GM21447 (cell line): ENCODE results near the gene CNPY4.

Source experiments
- ATAC-seq: cut with Tn5 transposase; IDR thresholded peaks from one replicate; pipeline ENCODE4 v1.9.1; 2021; ENCODE audit not compliant: unreplicated experiment

CNPY4 gene

DNA sequence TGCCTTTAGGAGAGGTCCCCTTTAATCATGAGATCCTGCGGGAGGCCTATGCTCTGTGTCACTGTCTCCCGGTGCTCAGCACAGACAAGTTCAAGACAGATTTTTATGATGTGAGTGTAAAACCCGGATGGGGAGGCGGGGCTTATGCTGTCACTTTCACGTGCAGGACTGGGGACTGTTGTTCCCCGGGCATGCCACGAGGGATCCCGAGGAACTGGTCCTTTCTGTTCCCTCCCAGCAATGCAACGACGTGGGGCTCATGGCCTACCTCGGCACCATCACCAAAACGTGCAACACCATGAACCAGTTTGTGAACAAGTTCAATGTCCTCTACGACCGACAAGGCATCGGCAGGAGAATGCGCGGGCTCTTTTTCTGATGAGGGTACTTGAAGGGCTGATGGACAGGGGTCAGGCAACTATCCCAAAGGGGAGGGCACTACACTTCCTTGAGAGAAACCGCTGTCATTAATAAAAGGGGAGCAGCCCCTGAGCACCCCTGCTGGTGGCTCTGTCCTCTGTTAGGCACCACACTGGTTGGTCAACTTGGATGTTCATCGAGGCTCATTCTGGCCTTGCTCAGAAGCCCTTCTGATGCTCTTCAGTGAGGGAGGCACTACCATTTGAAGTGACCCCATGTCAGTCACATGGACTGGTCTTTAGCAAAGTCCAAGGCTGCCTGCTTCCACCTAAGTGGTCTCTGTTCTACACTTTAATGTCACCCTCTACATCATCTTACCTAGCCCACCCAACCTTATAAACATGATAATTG, 27.8 kb upstream of the CNPY4 start:
- no peak for ATAC-seq

GRCh38 chr7:100093054-100093453, 26.4 kb upstream of the CNPY4 start:
- ATAC-seq, result no peak

DNA sequence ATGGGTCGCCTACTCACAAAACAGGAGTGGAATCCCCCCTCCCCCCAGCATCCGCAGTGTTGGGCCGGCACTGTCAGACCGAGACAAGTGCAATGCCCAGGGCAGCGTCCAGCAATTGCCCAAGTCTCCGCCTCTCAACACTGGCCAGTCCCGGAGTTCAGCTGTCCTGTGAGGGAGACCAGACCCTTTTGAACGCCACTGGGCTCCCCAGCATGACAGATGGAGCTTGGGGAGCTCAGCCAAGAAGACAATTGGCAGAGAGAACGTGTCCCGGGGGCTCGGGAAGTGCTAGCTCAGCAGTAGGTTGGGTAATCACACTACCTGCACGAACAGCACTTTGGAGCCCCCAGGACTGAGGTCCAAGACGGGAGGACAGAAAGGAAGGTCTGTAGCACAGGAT, 25.9 kb upstream of the CNPY4 start:
- ATAC-seq, result no peak

- ATAC-seq, result no peak
Measured at GRCh38 chr7:100093925-100094486, 25.4 kb upstream of the CNPY4 start.

- no peak for ATAC-seq
Measured at GRCh38 chr7:100095289-100095688, 24.1 kb upstream of the CNPY4 start.

DNA sequence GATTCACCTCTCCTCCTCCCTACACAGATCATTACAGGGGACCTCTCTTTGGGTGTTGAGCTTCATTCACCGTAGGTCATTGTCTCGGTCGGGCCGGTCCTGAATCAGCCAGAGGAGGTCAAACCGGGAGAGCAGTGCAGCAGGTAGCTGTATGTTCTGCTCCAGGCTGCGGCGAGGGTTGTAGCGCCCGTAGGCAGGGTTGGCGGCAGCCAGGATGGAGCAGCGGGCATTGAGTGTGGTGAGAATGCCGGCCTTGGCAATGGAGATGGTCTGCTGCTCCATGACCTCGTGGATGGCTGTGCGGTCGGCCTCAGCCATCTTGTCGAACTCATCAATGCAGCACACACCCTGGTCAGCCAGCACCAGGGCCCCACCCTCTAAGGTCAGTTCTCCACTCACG, 23.7 kb upstream of the CNPY4 start:
- ATAC-seq, result no peak

GRCh38 chr7:100098913-100099312, 20.5 kb upstream of the CNPY4 start:
- ATAC-seq, result no peak

GRCh38 chr7:100099452-100099851, 20.0 kb upstream of the CNPY4 start:
- ATAC-seq, result no peak

GRCh38 chr7:100100420-100101015, 18.9 kb upstream of the CNPY4 start:
- ATAC-seq, result peak; percentile 67

- ATAC-seq, result peak; percentile 71
Measured at GRCh38 chr7:100101016-100101862, 18.2 kb upstream of the CNPY4 start, which contains the start of the genes AP4M1 and MCM7. Gene AP4M1, plus strand, starts transcription at chr7:100101643. Its CDS starts 72 bp downstream, at chr7:100101715. Gene MCM7, minus strand, starts transcription at chr7:100101397. Its CDS starts 103 bp downstream, at chr7:100101294.

DNA sequence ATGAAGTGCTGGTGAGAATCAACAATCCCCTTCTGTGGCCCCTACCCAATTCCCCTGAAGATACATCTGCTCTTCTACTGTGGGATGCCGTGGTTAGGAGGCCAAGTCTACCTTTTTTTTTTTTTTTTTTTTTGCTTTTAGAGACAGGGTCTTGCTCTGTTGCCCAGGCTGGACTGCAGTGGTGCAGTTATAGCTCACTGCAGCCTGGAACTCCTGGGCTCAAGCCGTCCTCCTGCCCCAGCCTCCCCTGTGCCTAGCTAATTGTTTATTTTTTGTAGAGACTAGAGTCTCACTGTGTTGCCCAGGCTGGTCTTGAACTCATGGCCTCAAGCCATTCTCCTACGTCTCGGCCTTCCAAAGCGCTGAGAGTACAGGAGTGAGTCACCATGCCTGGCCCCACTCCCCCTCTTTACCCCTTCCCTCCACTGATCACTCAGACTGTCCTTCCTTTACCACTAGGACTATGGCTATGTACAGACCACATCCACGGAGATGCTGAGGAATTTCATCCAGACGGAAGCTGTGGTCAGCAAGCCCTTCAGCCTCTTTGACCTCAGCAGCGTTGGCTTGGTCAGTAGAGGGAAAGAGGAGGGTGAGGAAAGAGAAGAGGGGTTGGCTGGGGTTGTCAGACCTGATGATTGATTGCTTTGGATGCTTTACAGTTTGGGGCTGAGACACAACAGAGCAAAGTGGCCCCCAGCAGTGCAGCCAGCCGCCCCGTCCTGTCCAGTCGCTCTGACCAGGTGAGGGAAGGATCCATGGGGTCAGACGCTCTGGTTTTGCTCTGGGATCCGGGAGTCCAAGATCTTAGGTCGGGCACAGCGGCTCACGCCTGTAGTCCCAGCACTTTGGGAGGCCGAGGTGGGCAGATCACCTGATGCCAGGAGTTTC, 16.2 kb upstream of the CNPY4 start:
- ATAC-seq, result no peak

GRCh38 chr7:100105534-100105933, 13.9 kb upstream of the CNPY4 start:
- ATAC-seq, result no peak

- ATAC-seq, result no peak
Measured at GRCh38 chr7:100106633-100107032, 12.8 kb upstream of the CNPY4 start.

- ATAC-seq, result no peak
Measured at GRCh38 chr7:100107125-100107737, 12.2 kb upstream of the CNPY4 start.

GRCh38 chr7:100107890-100108289, 11.5 kb upstream of the CNPY4 start:
- ATAC-seq, result no peak

- no peak for ATAC-seq
Measured at GRCh38 chr7:100109521-100110163, 9.8 kb upstream of the CNPY4 start.

DNA sequence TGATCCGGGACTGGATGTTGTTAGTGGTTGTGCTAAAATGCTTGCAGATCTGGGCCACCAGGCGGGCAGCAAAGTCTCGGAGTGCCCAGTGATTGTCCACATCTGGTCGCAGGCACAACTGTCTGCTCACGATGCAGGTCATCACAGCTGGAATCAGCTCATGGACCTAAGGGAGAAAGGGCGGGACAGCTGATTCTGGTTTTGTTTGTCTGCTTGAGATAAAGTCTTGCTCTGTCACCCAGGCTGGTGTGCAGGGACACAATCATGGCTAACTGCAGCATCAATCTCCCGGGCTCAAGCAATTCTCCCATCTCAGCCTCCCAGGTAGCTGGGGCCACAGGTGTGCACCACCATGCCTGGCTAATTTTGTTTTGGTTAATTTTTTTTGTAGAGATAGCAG, 8.3 kb upstream of the CNPY4 start:
- ATAC-seq, result no peak

DNA sequence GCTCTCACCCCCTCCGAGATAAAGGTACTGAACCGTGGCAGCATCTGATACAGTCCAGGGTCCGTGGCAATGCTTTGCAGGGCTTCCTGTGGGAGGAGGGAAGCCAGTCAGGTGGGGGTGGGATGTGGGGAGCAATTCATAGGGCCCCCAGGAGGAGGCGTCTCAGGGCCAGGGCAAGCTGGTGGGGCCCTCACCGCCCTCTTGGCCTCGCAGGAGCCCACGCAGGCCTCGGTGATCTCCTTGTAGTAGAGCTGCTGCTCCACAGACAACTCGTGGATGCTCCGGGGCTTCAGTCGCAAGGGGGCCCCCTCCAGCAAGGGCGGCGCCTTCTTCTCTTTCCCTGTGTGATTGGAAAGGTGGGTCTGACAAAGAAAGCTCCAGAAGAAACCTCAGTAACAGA, 7.5 kb upstream of the CNPY4 start:
- ATAC-seq, result no peak

DNA sequence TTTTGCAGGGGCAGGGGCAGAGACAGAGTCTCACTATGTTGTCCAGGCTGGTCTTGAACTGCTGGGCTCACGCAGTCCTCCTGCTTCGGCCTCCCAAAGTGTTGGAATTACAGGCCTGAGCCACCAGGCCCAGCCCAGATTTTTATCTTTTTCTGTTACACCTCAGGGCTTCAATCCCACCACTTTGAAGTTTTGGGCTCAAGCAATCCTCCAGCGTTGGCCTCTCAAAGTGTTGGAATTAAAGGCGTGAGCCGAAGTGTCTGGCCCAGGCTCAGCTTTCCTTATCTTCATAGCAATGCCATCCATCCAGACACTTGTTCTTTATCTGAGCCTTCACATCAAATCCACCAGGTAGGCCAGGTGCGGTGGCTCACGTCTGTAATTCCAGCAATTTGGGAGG, 4.4 kb upstream of the CNPY4 start:
- ATAC-seq, result no peak
